Neural cell (in vitro differentiated cells): ENCODE results near the gene TMTC1. TPM values are rescaled to one million over a fixed set of nuclear protein-coding genes. Genes with fewer than 3 reads are reported as not detected.

ENCODE experiments used
- H2AFZ ChIP-seq: fragments of 200-600, 300-800 bp; sonication (generic), shearing (Covaris generic); 2 replicates; pipeline ENCODE4 v1.6.0; 2014; ENCODE audit warnings: low read depth, mild to moderate bottlenecking, antibody characterized with exemption, low read length, moderate library complexity
- H3F3A ChIP-seq: fragments of 200-600 bp; shearing (Covaris generic); 2 replicates; pipeline ENCODE4 v1.6.1; 2016; ENCODE audit warnings: mild to moderate bottlenecking, moderate library complexity, mixed read lengths, antibody characterized with exemption, low read length; ENCODE audit not compliant: insufficient read depth, poor library complexity, severe bottlenecking
- H3K27ac ChIP-seq: fragments of 200-600, 300-800 bp; sonication (generic), shearing (Covaris generic); 2 replicates; pipeline ENCODE4 v1.5.1; 2014; ENCODE audit warnings: mild to moderate bottlenecking, low read length, moderate library complexity
- H3K27me3 ChIP-seq: fragments of 300-800, 200-600 bp; sonication (generic), shearing (Covaris generic); 2 replicates; pipeline ENCODE4 v1.6.0; 2014; ENCODE audit warnings: mild to moderate bottlenecking, low read depth, low read length, moderate library complexity; ENCODE audit not compliant: insufficient read depth
- H3K36me3 ChIP-seq: fragments of 300-800, 200-600 bp; sonication (generic), shearing (Covaris generic); 2 replicates; pipeline ENCODE4 v1.5.1; 2014; ENCODE audit warnings: mild to moderate bottlenecking, antibody characterized with exemption, low read length, moderate library complexity; ENCODE audit not compliant: insufficient read depth
- H3K4me2 ChIP-seq: fragments of 300-800, 200-600 bp; sonication (generic), shearing (Covaris generic); 2 replicates; pipeline ENCODE4 v1.6.0; 2014; ENCODE audit warnings: mild to moderate bottlenecking, low read length
- H3K4me3 ChIP-seq: fragments of 300-800, 200-600 bp; sonication (generic), shearing (Covaris generic); 2 replicates; pipeline ENCODE4 v1.5.1; 2014; ENCODE audit warnings: mild to moderate bottlenecking, low read length, moderate library complexity
- H3K79me2 ChIP-seq: fragments of 200-600 bp; shearing (Covaris generic); replicated peaks from 2 replicates; pipeline ENCODE4 v1.6.0; 2014; ENCODE audit warnings: mild to moderate bottlenecking, low read length, moderate library complexity; ENCODE audit not compliant: insufficient read depth
- H3K9ac ChIP-seq: fragments of 300-800, 200-600 bp; sonication (generic), shearing (Covaris generic); 2 replicates; pipeline ENCODE4 v1.6.1; 2016; ENCODE audit warnings: mild to moderate bottlenecking, low read length, mixed read lengths
- H3K9me2 ChIP-seq: fragments of 200-600 bp; shearing (Covaris generic); 2 replicates; pipeline ENCODE4 v1.6.1; 2016; ENCODE audit warnings: mild to moderate bottlenecking, low read length, mixed read lengths; ENCODE audit not compliant: insufficient read depth
- H3K9me3 ChIP-seq: fragments of 200-600, 300-800 bp; sonication (generic), shearing (Covaris generic); 2 replicates; pipeline ENCODE4 v1.6.1; 2016; ENCODE audit warnings: mild to moderate bottlenecking, mixed run types, low read length, moderate library complexity, mixed read lengths
- H4K20me1 ChIP-seq: fragments of 200-600 bp; shearing (Covaris generic); 2 replicates; pipeline ENCODE4 v1.6.1; 2016; ENCODE audit warnings: mild to moderate bottlenecking, mixed run types; ENCODE audit not compliant: insufficient read depth
- CTCF ChIP-seq: fragments of 450-650 bp; IDR thresholded peaks from 2 replicates; pipeline ENCODE4 v1.5.1; 2014; ENCODE audit warnings: antibody characterized with exemption, mild to moderate bottlenecking, moderate library complexity; ENCODE audit not compliant: poor library complexity, severe bottlenecking
- EP300 ChIP-seq: fragments of 450-650 bp; conservative IDR thresholded peaks from 2 replicates; pipeline ENCODE4 v1.6.1; 2014; ENCODE audit warnings: antibody characterized with exemption, mild to moderate bottlenecking, moderate library complexity; ENCODE audit not compliant: poor library complexity, severe bottlenecking
- EZH2 ChIP-seq: fragments of 200-600, 300-800 bp; shearing (Covaris generic), sonication (generic); IDR thresholded peaks from 2 replicates; pipeline ENCODE4 v1.6.1; 2014; ENCODE audit warnings: antibody characterized with exemption, low read length, borderline replicate concordance, mild to moderate bottlenecking; ENCODE audit not compliant: insufficient read depth, poor library complexity, severe bottlenecking
- MXI1 ChIP-seq: fragments of 450-650 bp; conservative IDR thresholded peaks from 2 replicates; pipeline ENCODE4 v1.6.1; 2014; ENCODE audit warnings: antibody characterized with exemption, mild to moderate bottlenecking; ENCODE audit not compliant: poor library complexity, severe bottlenecking
- POLR2AphosphoS5 ChIP-seq: IDR thresholded peaks from 2 replicates; pipeline ENCODE4 v1.6.1; 2012
- RAD21 ChIP-seq: fragments of 450-650 bp; conservative IDR thresholded peaks from 2 replicates; pipeline ENCODE4 v1.6.1; 2014; ENCODE audit warnings: antibody characterized with exemption, mild to moderate bottlenecking, moderate library complexity
- REST ChIP-seq: IDR thresholded peaks from 2 replicates; pipeline ENCODE4 v1.6.1; 2012; ENCODE audit warnings: borderline replicate concordance
- SMC3 ChIP-seq: fragments of 450-650 bp; conservative IDR thresholded peaks from 2 replicates; pipeline ENCODE4 v1.6.1; 2014; ENCODE audit warnings: antibody characterized with exemption, mild to moderate bottlenecking, moderate library complexity; ENCODE audit not compliant: poor library complexity
- TAF1 ChIP-seq: IDR thresholded peaks from 2 replicates; pipeline ENCODE4 v1.6.1; 2012; ENCODE audit warnings: low read depth
- polyA plus RNA-seq: library from polyadenylated mRNA; depleted of rRNA; stranded (reverse); fragments of >200 nt; gene quantifications from 2 replicates; pipeline ENCODE4 v1.2.3, GENCODE V29; 2014

TMTC1 gene
- polyA plus RNA-seq, 1 donor from 2014 or later = 10.0 TPM

GRCh38 chr12:29672580-29672979 lies 111.2 kb downstream of the TMTC1 start:
- H2AFZ ChIP-seq = no peak overlapping the region
- H3K9me2 ChIP-seq = no peaks in the 10 kb centered on the region
- H3F3A ChIP-seq = no peaks in the 10 kb centered on the region
- H3K27me3 ChIP-seq = no peaks in the 10 kb centered on the region
- H3K9ac ChIP-seq = no peak overlapping the region
- H3K36me3 ChIP-seq = no peaks in the 10 kb centered on the region
- H4K20me1 ChIP-seq = no peaks in the 10 kb centered on the region
- no peak overlapping the region for H3K4me2 ChIP-seq
- no peaks in the 10 kb centered on the region for H3K79me2 ChIP-seq
- no peaks in the 10 kb centered on the region for H3K9me3 ChIP-seq
- H3K4me3 ChIP-seq = no peak overlapping the region
- TF ChIP-seq SMC3 (no peak), REST (no peak), POLR2AphosphoS5 (no peak), CTCF (no peak), TAF1 (no peak), EP300 (no peak), RAD21 (no peak), MXI1 (no peak), EZH2 (no peak)
- H3K27ac ChIP-seq = no peak overlapping the region

DNA sequence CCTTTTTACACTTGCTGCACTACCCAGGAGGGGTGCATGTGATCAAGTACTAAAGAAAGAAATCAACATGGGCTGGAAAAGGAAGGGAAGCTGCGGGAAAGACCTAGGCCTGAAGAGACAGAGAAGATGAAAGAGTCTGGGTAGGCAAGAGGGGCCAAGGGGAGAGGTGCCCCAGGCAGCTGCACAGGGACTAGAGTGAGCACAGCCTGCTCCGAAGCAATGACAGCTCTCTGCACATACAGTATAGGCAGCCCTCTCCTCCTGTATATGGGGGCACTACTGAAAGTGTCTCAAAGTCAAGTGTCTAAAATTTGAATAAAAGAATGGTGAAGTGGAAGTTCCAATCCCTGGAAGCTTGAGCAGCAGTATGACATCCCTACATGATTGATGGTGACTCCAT lies 112.0 kb downstream of the TMTC1 start:
- Histone ChIP-seq H3F3A (no peaks in the 10 kb centered on the region), H4K20me1 (no peaks in the 10 kb centered on the region), H3K9me2 (no peaks in the 10 kb centered on the region), H3K4me2 (no peak overlapping the region), H3K79me2 (no peaks in the 10 kb centered on the region), H3K4me3 (no peak overlapping the region), H3K9ac (no peak overlapping the region), H2AFZ (no peak overlapping the region), H3K27ac (no peak overlapping the region), H3K27me3 (no peaks in the 10 kb centered on the region), H3K9me3 (no peaks in the 10 kb centered on the region), H3K36me3 (no peaks in the 10 kb centered on the region)
- TF ChIP-seq MXI1 (no peak), EP300 (no peak), EZH2 (no peak)

- TF ChIP-seq MXI1 (no peak), EZH2 (no peak), POLR2AphosphoS5 (no peak), EP300 (no peak), REST (no peak), TAF1 (no peak), CTCF (no peak), RAD21 (no peak), SMC3 (no peak)
- Histone ChIP-seq H3K9ac (no peak overlapping the region), H3F3A (no peaks in the 10 kb centered on the region), H3K79me2 (no peaks in the 10 kb centered on the region), H3K36me3 (no peaks in the 10 kb centered on the region), H3K27me3 (no peaks in the 10 kb centered on the region), H3K4me2 (no peak overlapping the region), H3K4me3 (no peak overlapping the region), H3K9me3 (no peaks in the 10 kb centered on the region), H3K27ac (no peak overlapping the region), H2AFZ (no peak overlapping the region), H3K9me2 (no peaks in the 10 kb centered on the region), H4K20me1 (no peaks in the 10 kb centered on the region)
Measured at GRCh38 chr12:29667011-29667410, 116.7 kb downstream of the TMTC1 start.
